Astrocyte (in vitro differentiated cells and primary cell): ENCODE results near the gene OR51I1. TPM values are rescaled to one million over a fixed set of nuclear protein-coding genes. Genes with fewer than 3 reads are reported as not detected.

Experiments used
- DNase-seq: peaks from one replicate; pipeline ENCODE4 v3.0.0-alpha.2; 2010; ENCODE audit warnings: low read depth
- FAIRE-seq: peaks from 2 replicates; lab custom pipeline; 2011; peaks lifted over from hg19 to GRCh38; lab: Jason Lieb, UNC
- H2AFZ ChIP-seq: 2 replicates; pipeline ENCODE4 v1.6.0; 2012; ENCODE audit warnings: low read depth, low read length, inconsistent platforms
- H3K27ac ChIP-seq: 2 replicates; pipeline ENCODE4 v1.5.1; 2011; ENCODE audit warnings: low read depth, low read length, inconsistent platforms
- H3K27me3 ChIP-seq: 2 replicates; pipeline ENCODE4 v1.6.0; 2011; ENCODE audit warnings: low read length, inconsistent platforms; ENCODE audit not compliant: insufficient read depth
- H3K36me3 ChIP-seq: 2 replicates; pipeline ENCODE4 v1.5.1; 2011; ENCODE audit warnings: low read length, inconsistent platforms; ENCODE audit not compliant: insufficient read depth
- H3K4me1 ChIP-seq: 2 replicates; pipeline ENCODE4 v1.5.1; 2011; ENCODE audit warnings: low read length, inconsistent platforms; ENCODE audit not compliant: insufficient read depth
- H3K4me2 ChIP-seq: 2 replicates; pipeline ENCODE4 v1.6.0; 2012; ENCODE audit warnings: low read length, inconsistent platforms
- H3K4me3 ChIP-seq: 2 replicates; pipeline ENCODE4 v1.5.1; 2011; ENCODE audit warnings: low read depth, mild to moderate bottlenecking, low read length, inconsistent platforms; ENCODE audit not compliant: insufficient read depth
- H3K79me2 ChIP-seq: 2 replicates; pipeline ENCODE4 v1.6.0; 2012; ENCODE audit warnings: mild to moderate bottlenecking, low read length, inconsistent platforms; ENCODE audit not compliant: insufficient read depth
- H3K9ac ChIP-seq: 2 replicates; pipeline ENCODE4 v1.6.0; 2012; ENCODE audit warnings: mild to moderate bottlenecking, low read length, inconsistent platforms
- H3K9me3 ChIP-seq: 2 replicates; pipeline ENCODE4 v1.5.1; 2012; ENCODE audit warnings: low read depth, mild to moderate bottlenecking, low read length, inconsistent platforms; ENCODE audit not compliant: insufficient read depth
- H4K20me1 ChIP-seq: 2 replicates; pipeline ENCODE4 v1.6.0; 2012; ENCODE audit warnings: low read length, inconsistent platforms; ENCODE audit not compliant: insufficient read depth
- H3K27ac Mint-ChIP-seq: one replicate; pipeline ENCODE4 v1.8.0; 2021; ENCODE audit warnings: mild to moderate bottlenecking, mixed read lengths; ENCODE audit not compliant: unreplicated experiment
- H3K27me3 Mint-ChIP-seq: one replicate; pipeline ENCODE4 v1.8.0; 2021; ENCODE audit warnings: low read depth, mixed read lengths; ENCODE audit not compliant: unreplicated experiment
- H3K36me3 Mint-ChIP-seq: one replicate; pipeline ENCODE4 v1.8.0; 2021; ENCODE audit warnings: low read depth, mixed read lengths; ENCODE audit not compliant: unreplicated experiment
- H3K4me1 Mint-ChIP-seq: one replicate; pipeline ENCODE4 v1.8.0; 2021; ENCODE audit warnings: low read depth, mixed read lengths; ENCODE audit not compliant: unreplicated experiment
- H3K4me3 Mint-ChIP-seq: one replicate; pipeline ENCODE4 v1.8.0; 2021; ENCODE audit warnings: mild to moderate bottlenecking, moderate library complexity, mixed read lengths; ENCODE audit not compliant: unreplicated experiment
- H3K9me3 Mint-ChIP-seq: one replicate; pipeline ENCODE4 v1.8.0; 2021; ENCODE audit warnings: mild to moderate bottlenecking, mixed read lengths; ENCODE audit not compliant: unreplicated experiment
- CTCF ChIP-seq: IDR thresholded peaks from 2 replicates; pipeline ENCODE4 v1.5.1; 2011; ENCODE audit warnings: low read depth, mild to moderate bottlenecking, inconsistent platforms, low read length, moderate library complexity; ENCODE audit not compliant: insufficient read depth
- EZH2 ChIP-seq: IDR thresholded peaks from 2 replicates; pipeline ENCODE4 v1.6.1; 2012; ENCODE audit warnings: mild to moderate bottlenecking, low read length, inconsistent platforms; ENCODE audit not compliant: insufficient read depth
- total RNA-seq: library from RNA; stranded (reverse); gene quantifications from 2 replicates; pipeline ENCODE4 v1.2.1, GENCODE V29; 2021

OR51I1 gene
- total RNA-seq, 1 donor from 2014 or later = not detected

GRCh38 chr11:5486003-5486402 lies 44.7 kb upstream of the OR51I1 start:
- H3K36me3 Mint-ChIP-seq = no peaks in the 10 kb centered on the region
- H2AFZ ChIP-seq = no peak overlapping the region

GRCh38 chr11:5476186-5476819 lies 35.0 kb upstream of the OR51I1 start:
- Mint-ChIP-seq H3K27me3 (peaks cover 3% of the 10 kb centered on the region), H3K36me3 (no peaks in the 10 kb centered on the region), H3K9me3 (peaks cover 3% of the 10 kb centered on the region), H3K4me1 (no peaks in the 10 kb centered on the region), H3K4me3 (no peak overlapping the region), H3K27ac (no peak overlapping the region)
- Histone ChIP-seq H2AFZ (no peak overlapping the region), H3K79me2 (no peaks in the 10 kb centered on the region), H4K20me1 (no peaks in the 10 kb centered on the region), H3K9me3 (no peaks in the 10 kb centered on the region), H3K36me3 (no peaks in the 10 kb centered on the region), H3K4me2 (no peak overlapping the region), H3K4me1 (no peaks in the 10 kb centered on the region), H3K9ac (no peak overlapping the region), H3K4me3 (no peak overlapping the region), H3K27ac (no peak overlapping the region), H3K27me3 (no peaks in the 10 kb centered on the region)
- FAIRE-seq (peak; percentile 9), DNase-seq (peak; percentile 13)
- TF ChIP-seq EZH2 (no peak), CTCF (peak; percentile 89)

More at GRCh38 chr11:5486003-5486402, 44.7 kb upstream of the OR51I1 start:
- Histone ChIP-seq H3K36me3 (no peaks in the 10 kb centered on the region), H3K4me2 (no peak overlapping the region), H3K4me1 (no peaks in the 10 kb centered on the region), H3K27ac (no peak overlapping the region), H3K9ac (no peak overlapping the region), H3K4me3 (no peak overlapping the region), H3K79me2 (no peaks in the 10 kb centered on the region), H4K20me1 (no peaks in the 10 kb centered on the region), H3K27me3 (no peaks in the 10 kb centered on the region), H3K9me3 (no peaks in the 10 kb centered on the region)
- peaks cover 3% of the 10 kb centered on the region for H3K4me1 Mint-ChIP-seq
- DNase-seq = no peak
- H3K4me3 Mint-ChIP-seq = no peak overlapping the region
- no peak for FAIRE-seq
- H3K27ac Mint-ChIP-seq = no peak overlapping the region
- TF ChIP-seq EZH2 (no peak), CTCF (no peak)
- no peaks in the 10 kb centered on the region for H3K27me3 Mint-ChIP-seq
- H3K9me3 Mint-ChIP-seq = no peaks in the 10 kb centered on the region

- H3K27ac Mint-ChIP-seq = no peak overlapping the region
- no peaks in the 10 kb centered on the region for H3K4me1 Mint-ChIP-seq
- no peak for FAIRE-seq
- H4K20me1 ChIP-seq = no peaks in the 10 kb centered on the region
- H2AFZ ChIP-seq = no peak overlapping the region
- TF ChIP-seq CTCF (no peak), EZH2 (no peak)
- no peak overlapping the region for H3K4me3 Mint-ChIP-seq
- DNase-seq = no peak
- no peaks in the 10 kb centered on the region for H3K4me1 ChIP-seq
- H3K9ac ChIP-seq = no peak overlapping the region
- H3K4me3 ChIP-seq = no peak overlapping the region
- H3K36me3 ChIP-seq = no peaks in the 10 kb centered on the region
- no peaks in the 10 kb centered on the region for H3K36me3 Mint-ChIP-seq
- H3K9me3 Mint-ChIP-seq = no peaks in the 10 kb centered on the region
- no peaks in the 10 kb centered on the region for H3K79me2 ChIP-seq
- H3K9me3 ChIP-seq = no peaks in the 10 kb centered on the region
- H3K4me2 ChIP-seq = no peak overlapping the region
- no peaks in the 10 kb centered on the region for H3K27me3 ChIP-seq
- H3K27ac ChIP-seq = no peak overlapping the region
- peaks cover 3% of the 10 kb centered on the region for H3K27me3 Mint-ChIP-seq
Measured at GRCh38 chr11:5473921-5474320, 32.6 kb upstream of the OR51I1 start.
